ENCODE data around the gene C22orf23. TPM values are rescaled to one million over a fixed set of nuclear protein-coding genes. Genes with fewer than 3 reads are reported as not detected.

Gene C22orf23
- total and polyA plus RNA-seq, 2 of the 13 experiments (the other 11 are each of a cell fraction or from before 2014, with no cell fraction given): 0.21 to 0.24 TPM

GRCh38 chr22:37953437-37954179, at the start of gene C22orf23, which contains the start of gene POLR2F (continued):
- TF ChIP-seq HMGXB4 (CRISPR knock-in tag; IDR thresholded peaks at IDR 0.05; ENCODE audit: borderline replicate concordance in 1 of 2, low read depth in 1 of 2) (peak; percentile 70 to 85; a peak in 3 of 4 replicates), GLI4 (CRISPR knock-in tag; IDR thresholded peaks at IDR 0.05; ENCODE audit: borderline replicate concordance) (0 out of 2 replicates have a peak, but pooled peaks have one; percentile 58), MAX (IDR thresholded peaks at IDR 0.05) (peak; percentile 49), PCBP2 (optimal IDR thresholded peaks at IDR 0.05; ENCODE audit: low read depth, low read length, poor library complexity, severe bottlenecking) (no peak), ISL2 (CRISPR knock-in tag; IDR thresholded peaks at IDR 0.05) (peak; percentile 58), GATAD2A (CRISPR knock-in tag; IDR thresholded peaks at IDR 0.05) (peak; percentile 57), ZNF652 (CRISPR knock-in tag; IDR thresholded peaks at IDR 0.05; ENCODE audit: borderline replicate concordance, low read depth) (no peak), SRSF9 (IDR thresholded peaks at IDR 0.05; ENCODE audit: borderline replicate concordance, insufficient read depth, low read depth, low read length, poor library complexity, severe bottlenecking) (no peak), ZNF543 (CRISPR knock-in tag; IDR thresholded peaks at IDR 0.05) (no peak), THAP7 (CRISPR knock-in tag; IDR thresholded peaks at IDR 0.05) (no peak), HNRNPL (IDR thresholded peaks at IDR 0.05; ENCODE audit: low read depth, low read length) (no peak), PLSCR1 (CRISPR knock-in tag; IDR thresholded peaks at IDR 0.05; ENCODE audit: borderline replicate concordance) (no peak), KDM5B (CRISPR knock-in tag; IDR thresholded peaks at IDR 0.05; ENCODE audit: borderline replicate concordance) (peak; percentile 73), PAF1 (CRISPR knock-in tag; IDR thresholded peaks at IDR 0.05) (no peak), JARID2 (CRISPR knock-in tag; IDR thresholded peaks at IDR 0.05; ENCODE audit: insufficient replicate concordance) (no peak), ZNF136 (CRISPR knock-in tag; IDR thresholded peaks at IDR 0.05; ENCODE audit: low read depth) (no peak), MTF2 (CRISPR knock-in tag; IDR thresholded peaks at IDR 0.05; ENCODE audit: borderline replicate concordance) (no peak), ZNF350 (CRISPR knock-in tag; IDR thresholded peaks at IDR 0.05; ENCODE audit: borderline replicate concordance, low read depth) (peak; percentile 59; the same call in 1 of the 2 replicates)
- TF ChIP-seq, protein P1, sequence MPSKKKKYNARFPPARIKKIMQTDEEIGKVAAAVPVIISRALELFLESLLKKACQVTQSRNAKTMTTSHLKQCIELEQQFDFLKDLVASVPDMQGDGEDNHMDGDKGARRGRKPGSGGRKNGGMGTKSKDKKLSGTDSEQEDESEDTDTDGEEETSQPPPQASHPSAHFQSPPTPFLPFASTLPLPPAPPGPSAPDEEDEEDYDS (CRISPR knock-in tag; IDR thresholded peaks at IDR 0.05): peak; percentile 60
- TF ChIP-seq, protein P2, sequence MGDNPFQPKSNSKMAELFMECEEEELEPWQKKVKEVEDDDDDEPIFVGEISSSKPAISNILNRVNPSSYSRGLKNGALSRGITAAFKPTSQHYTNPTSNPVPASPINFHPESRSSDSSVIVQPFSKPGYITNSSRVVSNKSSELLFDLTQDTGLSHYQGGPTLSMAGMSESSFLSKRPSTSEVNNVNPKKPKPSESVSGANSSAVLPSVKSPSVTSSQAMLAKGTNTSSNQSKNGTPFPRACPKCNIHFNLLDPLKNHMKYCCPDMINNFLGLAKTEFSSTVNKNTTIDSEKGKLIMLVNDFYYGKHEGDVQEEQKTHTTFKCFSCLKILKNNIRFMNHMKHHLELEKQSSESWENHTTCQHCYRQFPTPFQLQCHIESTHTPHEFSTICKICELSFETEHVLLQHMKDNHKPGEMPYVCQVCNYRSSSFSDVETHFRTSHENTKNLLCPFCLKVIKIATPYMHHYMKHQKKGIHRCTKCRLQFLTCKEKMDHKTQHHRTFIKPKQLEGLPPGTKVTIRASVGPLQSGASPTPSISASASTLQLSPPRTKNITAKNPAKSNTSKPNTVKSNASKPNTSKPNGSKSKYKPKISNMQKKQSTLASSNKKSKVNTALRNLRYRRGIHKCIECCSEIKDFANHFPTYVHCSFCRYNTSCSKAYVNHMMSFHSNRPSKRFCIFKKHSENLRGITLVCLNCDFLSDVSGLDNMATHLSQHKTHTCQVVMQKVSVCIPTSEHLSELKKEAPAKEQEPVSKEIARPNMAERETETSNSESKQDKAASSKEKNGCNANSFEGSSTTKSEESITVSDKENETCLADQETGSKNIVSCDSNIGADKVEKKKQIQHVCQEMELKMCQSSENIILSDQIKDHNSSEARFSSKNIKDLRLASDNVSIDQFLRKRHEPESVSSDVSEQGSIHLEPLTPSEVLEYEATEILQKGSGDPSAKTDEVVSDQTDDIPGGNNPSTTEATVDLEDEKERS (CRISPR knock-in tag; IDR thresholded peaks at IDR 0.05): peak; percentile 61; the same call in 1 of the 2 replicates
- TF ChIP-seq, protein P3, sequence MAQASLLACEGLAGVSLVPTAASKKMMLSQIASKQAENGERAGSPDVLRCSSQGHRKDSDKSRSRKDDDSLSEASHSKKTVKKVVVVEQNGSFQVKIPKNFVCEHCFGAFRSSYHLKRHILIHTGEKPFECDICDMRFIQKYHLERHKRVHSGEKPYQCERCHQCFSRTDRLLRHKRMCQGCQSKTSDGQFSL (CRISPR knock-in tag; IDR thresholded peaks at IDR 0.05): no peak

All from HepG2 (cell line).